C4-2B (cell line): ENCODE results near the gene GDI1.

ENCODE experiments used
- CTCF ChIP-seq: fragments of 450-650 bp; conservative IDR thresholded peaks from 2 replicates; pipeline ENCODE4 v1.5.1; 2017; ENCODE audit warnings: mild to moderate bottlenecking
- ZFX ChIP-seq: fragments of 450-650 bp; IDR thresholded peaks from 2 replicates; pipeline ENCODE4 v1.6.1; 2017

DNA sequence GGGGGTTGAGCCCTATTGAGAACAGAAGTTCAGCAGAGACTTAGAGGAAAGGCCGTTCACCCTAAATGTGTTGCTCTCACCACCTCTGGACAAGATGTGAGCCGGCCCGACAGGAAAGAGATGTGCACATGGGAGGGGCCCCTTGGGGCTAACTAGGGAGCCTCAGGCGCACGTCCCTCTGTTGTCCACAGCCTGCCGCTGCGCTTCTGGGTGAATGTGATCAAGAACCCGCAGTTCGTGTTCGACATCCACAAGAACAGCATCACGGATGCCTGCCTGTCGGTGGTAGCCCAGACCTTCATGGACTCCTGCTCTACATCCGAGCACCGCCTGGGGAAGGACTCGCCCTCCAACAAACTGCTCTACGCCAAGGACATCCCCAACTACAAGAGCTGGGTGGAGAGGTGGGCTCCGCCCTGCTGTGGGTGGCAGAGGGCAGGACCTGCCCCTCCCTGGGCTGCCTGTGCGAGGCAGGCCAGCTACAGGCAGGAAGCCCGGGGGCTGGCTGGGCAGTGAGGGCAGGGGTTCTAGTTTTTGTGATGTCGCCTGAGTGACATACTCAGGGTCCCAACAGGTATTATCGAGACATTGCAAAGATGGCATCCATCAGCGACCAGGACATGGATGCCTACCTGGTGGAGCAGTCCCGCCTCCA is 34.1 kb downstream of the GDI1 start:
- TF ChIP-seq CTCF (no peak), ZFX (no peak)
